HG03442 (cell line): ENCODE data around the gene HOXB7.

Experiments
- ATAC-seq: cut with Tn5 transposase; IDR thresholded peaks from one replicate; pipeline ENCODE4 v1.9.1; 2021; ENCODE audit warnings: mild to moderate bottlenecking, moderate library complexity; ENCODE audit not compliant: unreplicated experiment

HOXB7 gene

GRCh38 chr17:48610282-48611211, at the start of gene HOXB7:
Gene HOXB7, minus strand, starts transcription at chr17:48611017. Its CDS starts 99 bp downstream, at chr17:48610918.
- no peak for ATAC-seq

- no peak for ATAC-seq
Observed at GRCh38 chr17:48655913-48656312, 45.1 kb upstream of the HOXB7 start.

GRCh38 chr17:48649741-48650140, 38.9 kb upstream of the HOXB7 start:
- no peak for ATAC-seq

- ATAC-seq, result no peak
Observed at GRCh38 chr17:48647963-48648245, 37.1 kb upstream of the HOXB7 start.

- no peak for ATAC-seq
Observed at GRCh38 chr17:48647103-48647962, 36.5 kb upstream of the HOXB7 start.

- no peak for ATAC-seq
Observed at GRCh38 chr17:48646183-48647102, 35.6 kb upstream of the HOXB7 start.

- no peak for ATAC-seq
Observed at GRCh38 chr17:48645639-48646182, 34.9 kb upstream of the HOXB7 start.

GRCh38 chr17:48644910-48645557, 34.2 kb upstream of the HOXB7 start:
- no peak for ATAC-seq

GRCh38 chr17:48644159-48644558, 33.3 kb upstream of the HOXB7 start:
- ATAC-seq, result no peak

GRCh38 chr17:48643697-48644012, 32.8 kb upstream of the HOXB7 start:
- ATAC-seq, result no peak

GRCh38 chr17:48642843-48643696, 32.3 kb upstream of the HOXB7 start:
- no peak for ATAC-seq

- ATAC-seq, result no peak
Observed at GRCh38 chr17:48642059-48642842, 31.4 kb upstream of the HOXB7 start.

GRCh38 chr17:48641541-48642058, 30.8 kb upstream of the HOXB7 start:
- ATAC-seq, result no peak

GRCh38 chr17:48640858-48641180, 30.0 kb upstream of the HOXB7 start:
- no peak for ATAC-seq

- ATAC-seq, result no peak
Observed at GRCh38 chr17:48639982-48640857, 29.4 kb upstream of the HOXB7 start.

- ATAC-seq, result no peak
Observed at GRCh38 chr17:48639136-48639535, 28.3 kb upstream of the HOXB7 start.
